Limb (tissue), 2 donors: ENCODE measurements around the gene MSI2.
A peak's percentile ranks its signal among the peaks of the same experiment; 100 is the strongest.

ENCODE experiments used
- DNase-seq, 2 donors: peaks; one replicate each; pipeline ENCODE4 v3.0.0-alpha.2; 2016; ENCODE audit errors: extremely low spot score in 2 of 2

Gene MSI2

DNA sequence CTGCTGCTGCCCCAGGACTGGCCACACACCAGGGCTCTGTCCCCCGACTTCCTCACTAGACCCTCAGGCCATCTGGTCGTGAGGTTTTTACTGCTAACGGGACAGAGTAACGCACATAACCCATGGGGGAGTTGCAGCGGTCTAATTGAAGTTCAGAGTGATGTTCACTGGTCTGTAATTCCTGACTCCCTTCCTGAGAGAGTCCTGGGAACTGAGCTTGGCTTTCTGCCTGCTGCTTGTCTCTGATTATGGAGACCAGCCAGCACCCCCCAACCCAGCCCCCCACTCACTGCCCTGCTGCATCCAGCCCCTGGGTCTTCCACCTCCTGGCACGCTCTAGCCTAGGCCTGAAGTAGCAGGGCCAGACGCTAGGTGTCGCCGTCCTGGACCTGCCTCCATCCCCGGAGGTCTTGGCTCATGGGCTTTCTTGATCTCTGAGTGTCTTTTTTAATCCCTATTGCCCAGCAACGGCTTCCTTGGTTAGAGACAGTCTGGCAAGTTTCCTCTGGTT lies 295.8 kb downstream of the MSI2 start:
- peak in 1 of 2 donors; percentile 72 for DNase-seq

GRCh38 chr17:57553526-57553925 lies 297.2 kb downstream of the MSI2 start:
- no peak for DNase-seq

- DNase-seq: peak; percentile 60 to 74
These were observed 297.9 kb downstream of the MSI2 start for GRCh38 chr17:57553991-57554825.

DNA sequence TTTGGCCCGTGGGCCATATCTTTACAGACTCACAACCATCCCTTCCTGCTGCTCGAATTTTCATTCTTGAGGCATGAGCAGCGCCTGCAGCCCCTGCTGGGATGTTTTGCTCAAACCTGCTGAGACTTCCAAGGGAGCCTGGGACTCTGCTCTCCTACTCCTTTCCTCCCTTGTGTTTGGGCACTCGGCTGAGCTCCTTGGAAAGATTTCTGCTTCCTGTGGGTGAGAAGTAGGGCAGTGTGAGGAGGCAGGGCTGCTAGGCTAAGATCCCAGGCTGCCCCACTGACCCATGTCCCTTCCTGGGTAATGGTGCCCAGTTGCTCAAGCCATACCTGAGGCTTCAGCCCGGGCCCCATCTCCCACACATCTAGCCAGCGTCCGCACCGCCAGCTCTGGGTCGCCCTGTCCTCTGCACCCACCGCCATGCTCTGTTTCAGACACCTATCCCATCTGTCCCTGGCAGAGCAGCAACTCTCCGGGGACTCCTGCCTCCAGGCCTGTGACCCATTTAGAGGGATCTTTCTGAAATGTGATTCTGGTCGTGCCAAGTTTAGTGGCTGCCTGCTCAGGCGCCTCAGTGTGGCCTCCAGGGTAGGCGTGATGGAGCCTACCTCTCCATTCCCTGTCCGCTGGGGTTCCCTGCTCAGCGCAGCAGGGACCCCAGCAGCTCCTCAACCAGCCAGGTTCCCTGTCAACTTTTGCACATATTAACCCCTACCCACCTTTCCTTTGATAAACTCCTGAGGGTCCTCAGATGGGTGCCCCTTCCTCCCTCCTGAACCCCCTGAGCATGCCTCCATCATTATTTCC lies 298.7 kb downstream of the MSI2 start:
- no peak for DNase-seq

GRCh38 chr17:57555636-57556175 lies 299.4 kb downstream of the MSI2 start:
- DNase-seq: no peak

- DNase-seq: no peak
These were observed 300.0 kb downstream of the MSI2 start for GRCh38 chr17:57556320-57556719.

GRCh38 chr17:57556977-57557376 lies 300.7 kb downstream of the MSI2 start:
- DNase-seq: no peak

- DNase-seq: no peak
These were observed 301.1 kb downstream of the MSI2 start for GRCh38 chr17:57557416-57557815.

- DNase-seq: no peak
These were observed 301.7 kb downstream of the MSI2 start for GRCh38 chr17:57557834-57558681.

- no peak for DNase-seq
These were observed 302.9 kb downstream of the MSI2 start for GRCh38 chr17:57559226-57559625.

GRCh38 chr17:57559634-57560318 lies 303.5 kb downstream of the MSI2 start:
- DNase-seq: no peak

GRCh38 chr17:57560319-57560705 lies 304.0 kb downstream of the MSI2 start:
- DNase-seq: no peak

- no peak for DNase-seq
These were observed 304.9 kb downstream of the MSI2 start for GRCh38 chr17:57561072-57561861.

DNA sequence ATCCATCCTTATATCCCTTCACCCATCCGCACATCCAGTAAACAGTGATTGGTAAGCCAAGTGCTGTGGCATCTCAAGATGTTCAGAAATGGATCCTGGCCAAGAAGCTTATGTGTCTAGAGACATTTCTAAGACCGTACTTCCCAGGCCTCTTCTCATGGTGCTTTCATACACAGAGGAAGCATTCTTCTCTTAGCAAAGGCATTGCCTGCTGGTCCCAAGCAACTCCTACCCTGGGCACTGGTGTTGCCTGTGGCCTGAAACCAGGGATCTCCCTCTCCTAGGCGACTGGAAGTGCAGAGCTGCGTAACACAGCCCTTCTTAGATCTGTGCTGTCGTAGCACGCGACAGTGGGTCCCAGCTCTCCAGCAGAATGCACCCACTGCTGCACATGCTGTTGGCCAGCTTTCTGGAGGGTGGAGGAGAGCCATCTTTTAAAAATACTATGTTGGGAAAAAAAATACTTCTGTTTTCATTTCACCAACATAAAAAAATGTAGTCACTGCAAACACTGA lies 305.9 kb downstream of the MSI2 start:
- no peak for DNase-seq

DNA sequence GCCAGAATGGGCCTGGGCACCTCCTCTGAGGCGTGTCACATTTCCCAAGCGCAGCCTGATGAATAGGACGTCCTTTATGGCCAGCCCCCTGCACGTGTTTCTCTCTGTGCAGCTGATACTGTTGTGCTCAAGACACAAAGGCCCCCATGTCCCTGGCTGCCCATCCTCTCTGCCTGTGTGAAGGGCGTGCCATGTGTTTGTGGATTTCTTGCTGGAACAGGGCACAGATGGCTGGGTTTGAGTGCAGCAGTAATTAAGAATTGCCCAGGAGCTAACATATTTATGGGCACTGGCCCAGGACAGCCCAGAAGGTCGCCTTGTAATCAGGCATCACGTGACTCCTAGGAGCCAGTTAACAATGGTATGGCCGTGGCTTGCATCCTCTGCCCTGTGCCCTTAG lies 307.6 kb downstream of the MSI2 start:
- DNase-seq: no peak

GRCh38 chr17:57565176-57565575 lies 308.9 kb downstream of the MSI2 start:
- DNase-seq: no peak

DNA sequence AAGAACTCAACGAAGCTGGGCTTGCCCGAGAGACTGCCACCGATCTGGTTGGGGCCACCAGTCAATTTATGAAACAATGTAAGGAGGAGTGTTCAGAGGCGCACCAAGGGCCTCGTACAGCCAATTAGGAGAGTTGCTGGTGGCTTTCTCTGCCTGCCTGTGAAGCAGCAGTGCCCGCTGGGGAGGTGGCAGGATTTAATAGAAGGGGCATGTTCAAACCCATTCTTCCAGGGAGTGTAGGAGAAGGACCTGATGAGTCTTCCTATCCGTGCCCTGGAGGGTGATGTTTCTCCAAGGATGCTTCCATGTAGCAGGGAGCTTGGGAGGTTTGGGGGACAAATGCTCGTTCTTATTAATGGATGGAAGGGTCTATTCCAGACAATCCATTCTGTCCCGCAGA lies 310.4 kb downstream of the MSI2 start:
- DNase-seq: no peak

GRCh38 chr17:57567251-57567650 lies 310.9 kb downstream of the MSI2 start:
- no peak for DNase-seq

DNA sequence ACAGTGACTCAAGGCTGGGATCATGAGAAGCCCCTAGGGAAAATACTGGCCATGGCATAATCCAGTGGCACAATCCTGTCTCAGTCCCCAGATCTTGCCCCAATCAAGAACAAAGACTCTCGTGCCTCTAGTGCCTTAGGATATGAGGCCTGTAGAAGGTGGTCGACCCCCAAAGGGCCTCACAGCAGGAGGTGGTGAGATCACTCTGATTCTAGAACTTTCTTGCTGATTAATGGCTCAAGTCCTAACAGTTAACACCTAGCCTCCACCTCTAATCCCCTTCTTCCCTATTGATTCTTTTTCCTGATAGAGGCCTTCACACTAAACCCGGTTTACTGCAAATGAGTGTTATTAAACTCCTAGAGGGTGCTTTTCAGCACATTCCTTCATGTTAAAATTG lies 312.0 kb downstream of the MSI2 start:
- DNase-seq: no peak

GRCh38 chr17:57569021-57569420 lies 312.7 kb downstream of the MSI2 start:
- no peak for DNase-seq
